ENCODE results near the gene MEX3A.
"Not testable (repeated sequence)": the region's sequence is repeated elsewhere in the genome, so short reads cannot be mapped to it uniquely, and the experiment has no call there.

Gene MEX3A

DNA sequence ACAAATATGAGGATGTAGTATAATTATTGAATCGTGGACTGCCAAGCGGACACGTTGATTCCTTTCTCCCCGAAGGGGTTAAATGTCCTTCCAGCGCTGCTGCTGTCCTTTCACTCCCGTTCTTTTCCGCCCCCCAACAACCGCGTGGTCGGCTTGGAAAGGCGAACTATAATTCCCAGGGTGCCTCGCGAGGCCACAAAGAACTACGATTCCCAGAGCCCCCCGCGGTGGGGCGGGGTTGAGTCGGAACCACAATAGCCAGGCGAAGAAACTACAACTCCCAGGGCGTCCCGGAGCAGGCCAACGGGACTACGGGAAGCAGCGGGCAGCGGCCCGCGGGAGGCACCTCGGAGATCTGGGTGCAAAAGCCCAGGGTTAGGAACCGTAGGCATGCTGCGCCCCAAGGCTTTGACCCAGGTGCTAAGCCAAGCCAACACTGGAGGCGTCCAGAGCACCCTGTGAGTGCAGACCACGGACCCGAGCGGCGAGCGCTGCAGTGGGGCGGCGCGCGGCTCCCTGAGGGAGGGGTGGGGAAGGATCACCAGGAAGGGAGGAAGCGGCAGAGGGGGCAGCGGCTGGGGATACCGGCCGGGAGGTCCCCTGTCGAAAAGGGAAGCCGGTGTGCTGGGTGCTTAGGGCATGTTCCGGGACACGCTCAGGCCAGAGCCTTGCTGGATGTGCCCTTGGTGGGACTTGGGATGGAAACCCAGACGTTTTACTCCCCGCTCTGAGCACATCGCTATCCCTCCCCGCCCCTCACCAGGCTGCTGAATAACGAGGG is 27.6 kb downstream of the MEX3A start, which contains the start of gene LAMTOR2:
TSS of gene LAMTOR2 (plus strand) at position 283 of the 781 bp plus-strand sequence. CDS start at position 391, 108 bp downstream.
- peak; percentile 97 for DNase-seq (ENCODE audit: low spot score)

DNA sequence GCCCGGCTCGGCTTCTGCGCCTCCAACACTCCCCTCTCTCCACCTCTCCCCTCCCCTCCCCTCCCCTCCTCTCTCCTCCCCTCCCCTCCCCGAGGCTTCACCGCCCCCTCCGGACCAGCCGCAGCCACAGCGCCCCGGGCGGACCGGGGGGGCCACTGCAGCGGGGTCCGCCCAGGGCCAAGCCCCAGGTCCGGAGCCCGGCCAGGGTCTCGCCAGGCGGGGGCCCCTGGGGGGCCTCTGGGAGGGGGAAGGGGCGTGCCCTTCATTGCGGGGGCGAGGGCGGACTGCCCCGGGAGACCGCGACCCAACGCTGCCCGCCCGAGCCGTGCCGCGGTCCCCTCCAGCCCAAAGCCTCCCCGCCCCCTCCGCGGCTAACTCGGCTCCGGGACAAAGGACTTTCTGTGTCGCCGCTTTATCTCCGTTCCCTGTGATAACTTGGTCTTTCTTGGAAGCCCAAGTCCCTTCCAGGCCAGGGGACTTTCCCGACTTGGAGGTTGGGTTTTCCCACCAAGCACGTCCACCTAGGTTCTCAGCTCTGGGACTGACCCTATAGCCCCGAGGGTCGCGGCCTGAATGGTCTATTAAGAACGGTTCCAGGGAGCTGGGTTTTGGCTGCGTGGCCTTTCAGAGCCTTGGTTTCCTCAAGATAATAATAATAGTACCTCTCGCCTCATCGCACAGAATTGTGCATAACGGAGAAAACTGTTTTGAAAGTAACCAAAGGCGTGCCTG is 28.3 kb downstream of the MEX3A start, which contains the start of gene UBQLN4:
TSS of gene UBQLN4 (minus strand) at position 31 of the 732 bp plus-strand sequence. CDS start 97 bp downstream, outside the sequence.
- peak; percentile 93 for DNase-seq (ENCODE audit: low spot score)

DNA sequence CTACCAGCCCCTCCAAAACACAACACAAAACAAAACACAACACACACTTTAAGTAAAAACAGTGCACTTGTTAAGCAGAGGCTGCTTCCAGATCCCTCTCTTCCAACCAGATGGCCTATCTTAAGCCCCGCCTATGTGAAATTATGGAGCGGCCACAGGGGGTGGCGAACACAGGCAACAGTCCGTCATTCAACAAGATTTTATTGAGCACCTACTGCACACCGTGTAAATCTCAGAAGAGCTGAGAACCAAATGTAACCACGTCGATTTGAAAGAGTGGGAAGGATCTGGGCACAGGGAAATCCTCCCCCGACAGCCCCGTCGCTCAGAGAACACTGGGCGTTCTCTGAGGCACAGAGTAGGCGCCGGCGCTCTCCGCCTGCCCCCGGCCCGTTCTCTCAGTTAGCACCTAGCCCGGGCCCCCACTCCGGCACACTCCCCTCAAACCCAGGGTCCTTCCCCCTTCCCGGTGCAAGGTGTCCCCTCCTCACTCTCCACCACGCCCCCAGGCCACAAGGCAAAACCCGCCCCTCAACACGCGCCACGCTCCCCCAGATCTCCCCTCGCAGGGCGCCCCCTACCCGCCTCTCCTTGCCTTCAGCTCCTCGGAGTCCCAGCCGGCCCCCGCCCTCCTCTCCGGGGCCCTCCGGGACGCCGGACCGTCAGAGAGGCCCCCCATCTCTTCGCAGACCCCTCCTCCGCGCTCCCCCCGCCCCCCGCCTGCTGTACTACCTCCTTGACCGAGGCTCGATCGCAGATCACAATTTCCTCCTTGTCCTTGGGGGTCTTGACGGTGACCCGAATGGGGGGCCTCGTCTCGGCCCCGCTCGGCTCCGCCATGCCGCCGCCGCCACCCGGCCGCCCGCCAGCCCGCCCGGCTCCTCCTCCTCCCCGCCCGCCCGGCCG is 29.1 kb downstream of the MEX3A start:
- DNase-seq (ENCODE audit: low spot score) = peak; percentile 84

GRCh38 chr1:156051011-156051725 is 31.1 kb downstream of the MEX3A start:
- no peak for DNase-seq (ENCODE audit: low spot score)

DNA sequence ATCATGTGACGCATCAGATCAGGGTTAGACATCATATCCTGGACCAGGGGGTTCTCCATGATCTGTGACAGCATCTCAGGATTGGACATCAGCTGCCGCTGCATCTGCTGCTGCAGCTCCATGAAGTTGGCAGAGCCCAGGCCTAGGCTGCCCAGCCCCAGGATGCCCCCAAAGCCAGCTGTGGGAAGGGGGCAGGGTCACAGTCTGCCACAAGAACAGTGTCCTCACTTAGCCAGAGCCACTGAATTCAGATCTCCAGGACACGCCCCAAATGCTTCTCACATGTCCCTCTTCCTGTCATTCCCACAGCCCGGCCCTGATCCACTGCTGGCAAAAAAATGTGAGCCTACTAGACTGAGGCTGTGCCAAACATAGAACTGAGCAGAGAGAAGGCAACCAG is 31.9 kb downstream of the MEX3A start:
- DNase-seq (ENCODE audit: low spot score) = no peak

DNA sequence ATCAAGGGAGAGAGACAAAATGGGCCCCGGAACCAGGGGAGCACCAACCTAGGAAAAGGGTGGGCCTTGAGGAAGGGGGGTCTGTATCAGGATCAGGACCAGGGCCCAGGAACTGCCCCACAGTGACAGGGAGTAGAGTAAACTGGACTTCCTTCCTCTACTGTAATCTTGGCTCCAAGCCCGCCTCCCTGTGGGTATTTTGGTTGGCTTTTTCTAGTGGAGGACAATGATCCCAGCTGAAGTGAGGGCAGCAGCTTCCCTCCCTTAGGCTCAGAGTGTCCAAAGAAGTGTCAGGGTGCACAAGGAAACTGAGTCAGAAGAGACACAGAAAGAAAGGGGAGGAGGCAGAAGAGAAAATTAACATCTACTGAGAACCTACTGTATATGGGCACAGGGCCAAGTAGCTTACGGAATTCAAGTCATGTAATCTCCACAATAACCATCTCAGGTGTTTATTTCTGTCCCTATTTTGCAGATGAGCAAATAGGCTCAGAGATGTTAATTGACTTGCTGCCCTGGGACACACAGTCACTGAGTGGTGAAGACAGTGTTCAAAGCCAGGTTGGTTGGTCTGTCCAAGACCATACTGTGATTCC is 33.5 kb downstream of the MEX3A start:
- DNase-seq (ENCODE audit: low spot score) = no peak

DNA sequence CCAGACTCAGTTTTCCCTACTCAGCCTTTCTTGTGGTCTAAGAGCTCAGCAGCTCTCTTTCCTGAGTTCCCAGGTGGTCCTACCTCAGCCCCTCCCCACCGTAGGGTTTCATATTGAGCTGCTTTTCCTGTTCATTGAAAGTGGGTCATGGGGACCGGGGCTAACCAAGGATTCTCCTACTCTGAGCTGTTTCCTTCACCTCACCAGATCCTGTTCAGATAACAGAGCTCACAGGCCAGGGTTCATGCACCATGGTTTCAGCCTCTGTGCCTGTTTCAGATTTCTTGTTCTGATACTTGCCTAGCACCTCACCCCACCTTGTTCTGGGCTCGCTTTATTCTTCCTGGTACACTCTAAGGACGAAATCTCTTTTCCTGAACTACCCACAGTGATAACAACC is 37.2 kb downstream of the MEX3A start:
- DNase-seq (ENCODE audit: low spot score) = no peak

- no peak for DNase-seq (ENCODE audit: low spot score)
Measured at GRCh38 chr1:156042828-156043227, 39.4 kb downstream of the MEX3A start.

- DNase-seq (ENCODE audit: low spot score) = not testable (repeated sequence)
Measured at GRCh38 chr1:156034991-156035390, 47.3 kb downstream of the MEX3A start.

DNA sequence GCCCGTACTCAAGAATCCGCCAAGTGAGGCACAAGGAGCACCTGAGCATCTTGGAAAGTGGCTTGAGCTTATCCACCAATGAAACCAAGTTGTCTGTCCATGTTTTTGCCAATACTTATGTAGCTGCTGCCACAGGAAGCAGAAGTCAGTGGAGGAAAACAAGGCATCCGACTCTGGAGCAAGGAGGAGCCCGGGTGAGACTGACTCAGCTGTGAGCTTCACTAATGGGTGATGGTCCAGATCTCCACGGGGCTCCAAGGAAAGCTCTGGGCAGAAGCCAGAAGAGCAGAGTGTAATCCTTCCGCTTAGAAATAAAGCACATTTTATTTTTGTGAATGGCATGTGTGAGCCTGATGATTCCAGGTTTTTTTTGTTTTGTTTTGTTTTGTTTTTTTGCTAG is 49.3 kb downstream of the MEX3A start:
- DNase-seq (ENCODE audit: low spot score) = no peak

DNA sequence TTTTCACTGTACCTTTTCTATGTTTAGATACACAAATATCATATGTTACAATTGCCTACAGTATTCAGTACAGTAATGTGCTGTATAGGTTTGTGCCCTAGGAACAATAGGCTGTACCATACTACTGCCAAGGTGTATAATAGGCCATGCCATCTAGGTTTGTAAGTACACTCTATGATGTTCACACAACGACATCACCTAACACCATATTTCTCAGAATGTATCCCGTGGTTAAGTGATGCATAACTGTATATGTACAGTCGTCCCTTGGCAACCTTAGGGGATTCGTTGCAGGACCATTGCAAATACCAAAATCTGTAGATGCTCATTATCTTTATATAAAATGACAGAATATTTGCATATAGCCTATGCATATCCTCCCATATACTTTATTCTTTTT is 55.7 kb downstream of the MEX3A start:
- DNase-seq (ENCODE audit: low spot score) = no peak

DNA sequence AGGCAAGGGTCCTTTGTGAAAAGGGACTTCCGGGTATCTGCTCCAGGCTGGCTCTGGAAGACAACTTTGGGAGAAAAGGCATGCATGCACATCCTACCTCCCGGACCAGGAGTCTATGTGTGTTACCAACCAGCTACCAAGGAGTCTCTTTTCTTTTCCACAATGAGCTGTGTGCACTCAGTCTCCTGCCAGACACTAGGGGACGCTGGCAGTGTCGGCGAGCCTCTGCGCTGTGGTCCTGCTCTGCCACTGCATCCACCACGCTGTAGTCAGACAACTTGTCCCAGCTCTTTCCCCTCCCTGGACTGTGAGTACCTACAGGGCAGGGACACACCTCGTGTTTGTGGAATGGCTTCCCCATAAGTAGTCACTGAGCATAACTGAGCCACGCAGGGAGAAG is 56.4 kb downstream of the MEX3A start:
- DNase-seq (ENCODE audit: low spot score) = peak; percentile 85

DNA sequence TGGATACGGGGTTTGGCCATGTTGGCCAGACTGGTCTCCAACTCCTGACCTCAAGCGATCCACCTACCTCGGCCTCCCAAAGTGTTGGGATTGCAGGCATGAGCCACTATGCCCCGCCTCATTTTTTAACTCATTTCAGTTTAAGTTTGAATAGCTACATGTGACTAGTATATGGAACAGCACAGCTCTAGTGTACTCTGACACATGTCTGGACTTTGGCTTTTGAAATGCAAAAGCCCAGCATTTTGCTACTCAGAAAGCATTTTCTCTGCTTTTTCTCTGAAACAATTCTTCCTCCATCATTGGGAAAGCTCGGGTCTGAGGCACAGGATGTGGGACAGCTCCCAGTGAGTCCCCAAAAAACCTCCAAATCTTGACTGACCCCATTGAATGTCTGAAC is 57.5 kb downstream of the MEX3A start:
- DNase-seq (ENCODE audit: low spot score) = no peak
